GM23248 (cell line): ENCODE data around the gene WEE2. TPM values are rescaled to one million over a fixed set of nuclear protein-coding genes. Genes with fewer than 3 reads are reported as not detected.

ENCODE experiments used
- DNase-seq: peaks from one replicate; pipeline ENCODE4 v3.0.0-alpha.2; 2015
- H2AFZ ChIP-seq: fragments of 200-600 bp; sonication (generic); 2 replicates; pipeline ENCODE4 v1.6.1; 2016; ENCODE audit warnings: antibody characterized with exemption
- H3F3A ChIP-seq: fragments of 200-600 bp; sonication (generic); 2 replicates; pipeline ENCODE4 v1.6.1; 2016; ENCODE audit warnings: mild to moderate bottlenecking, antibody characterized with exemption, mixed run types; ENCODE audit not compliant: insufficient read depth
- H3K27ac ChIP-seq: fragments of 200-600 bp; sonication (generic); 2 replicates; pipeline ENCODE4 v1.5.1; 2016; ENCODE audit warnings: mild to moderate bottlenecking
- H3K27me3 ChIP-seq: fragments of 200-600 bp; sonication (generic); replicated peaks from 2 replicates; pipeline ENCODE4 v1.6.1; 2016; ENCODE audit warnings: mild to moderate bottlenecking; ENCODE audit not compliant: insufficient read depth
- H3K36me3 ChIP-seq: fragments of 200-600 bp; sonication (generic); 2 replicates; pipeline ENCODE4 v1.6.1; 2016; ENCODE audit warnings: low read depth, mild to moderate bottlenecking
- H3K4me1 ChIP-seq: fragments of 200-600 bp; sonication (generic); 2 replicates; pipeline ENCODE4 v1.6.1; 2016; ENCODE audit warnings: mild to moderate bottlenecking; ENCODE audit not compliant: insufficient read depth
- H3K4me2 ChIP-seq: fragments of 200-600 bp; sonication (generic); one replicate; pipeline ENCODE4 v1.6.1; 2016; ENCODE audit warnings: mild to moderate bottlenecking; ENCODE audit not compliant: unreplicated experiment
- H3K4me3 ChIP-seq: fragments of 200-600 bp; sonication (generic); 2 replicates; pipeline ENCODE4 v1.5.1; 2016; ENCODE audit warnings: mild to moderate bottlenecking
- H3K79me2 ChIP-seq: fragments of 200-600 bp; sonication (generic); 2 replicates; pipeline ENCODE4 v1.6.1; 2016; ENCODE audit warnings: mild to moderate bottlenecking; ENCODE audit not compliant: insufficient read depth
- H3K9ac ChIP-seq: fragments of 200-600 bp; sonication (generic); 2 replicates; pipeline ENCODE4 v1.6.1; 2016; ENCODE audit warnings: mild to moderate bottlenecking
- H3K9me2 ChIP-seq: fragments of 200-600 bp; sonication (generic); 2 replicates; pipeline ENCODE4 v1.6.1; 2016; ENCODE audit warnings: mixed run types, mild to moderate bottlenecking, moderate library complexity; ENCODE audit not compliant: insufficient read depth
- H3K9me3 ChIP-seq: fragments of 200-600 bp; sonication (generic); one replicate; pipeline ENCODE4 v1.6.1; 2017; ENCODE audit warnings: low read depth
- H4K20me1 ChIP-seq: fragments of 200-600 bp; sonication (generic); 2 replicates; pipeline ENCODE4 v1.6.0; 2016; ENCODE audit not compliant: insufficient read depth
- EZH2 ChIP-seq: fragments of 200-600 bp; sonication (generic); IDR thresholded peaks from 2 replicates; pipeline ENCODE4 v1.6.1; 2018; ENCODE audit warnings: antibody characterized with exemption, mild to moderate bottlenecking; ENCODE audit not compliant: insufficient read depth, poor library complexity, severe bottlenecking
- EZH2phosphoT487 ChIP-seq: fragments of 200-600 bp; sonication (generic); IDR thresholded peaks from 2 replicates; pipeline ENCODE4 v1.6.1; 2018; ENCODE audit warnings: antibody characterized with exemption, moderate library complexity, mild to moderate bottlenecking, low read depth; ENCODE audit not compliant: insufficient read depth
- WGBS, 2 experiments: methylation state at CpG; one replicate each; pipeline ENCODE4 v1.1.6; 2015 to 2017; ENCODE audit warnings: low lambda C conversion rate in 2 of 2, low coverage in 1 of 2; ENCODE audit errors: missing lambda C conversion rate in 2 of 2; 5-methylcytosine and 5-hydroxymethylcytosine counted together
- in situ Hi-C: fragments of 300-500 bp; cut with MboI; formaldehyde crosslinking; loops from 2 replicates; pipeline ENCODE4 v1.15.0; 2020
- polyA plus RNA-seq: library from polyadenylated mRNA; unstranded; fragments of >200 nt; fragmentation: Nextera tagmentation; extraction: Ambion mirVana; gene quantifications from 2 replicates; pipeline ENCODE4 v1.2.1, GENCODE V29; 2016
- total RNA-seq: library from RNA; depleted of rRNA; stranded (reverse); fragments of >200 nt; shearing (Covaris generic); gene quantifications from 2 replicates; pipeline ENCODE4 v1.2.3, GENCODE V29; 2014

WEE2 gene
- total and polyA plus RNA-seq, 2 experiments from 2014 or later, result not detected

DNA sequence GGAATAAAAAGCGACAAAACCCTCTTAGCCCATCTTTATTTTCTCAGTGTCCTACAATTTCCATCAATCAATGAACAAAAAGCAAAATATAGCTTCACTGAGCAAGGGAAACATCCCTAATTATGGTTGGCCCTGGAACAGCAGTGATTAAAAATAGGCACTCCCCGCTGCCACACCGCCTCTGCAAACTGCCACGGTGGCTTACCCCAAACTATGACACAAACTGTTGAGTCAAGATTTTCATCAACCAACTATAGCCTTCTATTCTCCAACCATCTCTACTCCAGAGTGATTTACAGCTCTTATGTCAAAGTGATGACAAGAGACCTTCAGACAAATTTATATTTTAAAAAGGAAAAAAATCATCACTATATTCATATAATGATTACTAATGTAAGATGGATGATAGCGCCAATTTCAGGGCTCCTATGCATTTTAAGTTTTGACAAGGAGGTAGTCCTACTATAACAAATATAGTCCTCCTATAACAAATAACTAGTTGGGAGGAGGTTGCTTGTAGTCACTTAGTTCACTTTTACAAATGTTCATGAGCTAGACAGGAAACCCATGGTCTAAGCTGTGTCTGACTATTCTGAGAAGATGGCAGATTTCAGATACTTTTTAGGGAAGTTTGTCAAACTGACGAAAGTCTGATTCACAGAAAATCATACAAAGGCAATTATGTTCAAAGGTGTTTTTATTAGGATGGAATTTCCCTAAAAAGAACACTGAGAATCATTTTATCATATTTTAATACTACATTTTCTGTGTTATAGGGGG lies 32.5 kb upstream of the WEE2 start:
- Histone ChIP-seq H3K9me3 (no peaks in the 10 kb centered on the region), H3K27me3 (no peaks in the 10 kb centered on the region), H3K79me2 (no peaks in the 10 kb centered on the region), H3K4me3 (no peak overlapping the region), H3K36me3 (no peaks in the 10 kb centered on the region), H4K20me1 (no peaks in the 10 kb centered on the region), H3K27ac (no peak overlapping the region), H3K4me2 (no peak overlapping the region), H3K9me2 (no peaks in the 10 kb centered on the region), H3K4me1 (no peaks in the 10 kb centered on the region), H3K9ac (no peak overlapping the region), H2AFZ (no peak overlapping the region), H3F3A (no peaks in the 10 kb centered on the region)
- in situ Hi-C loops, result no loop called here
- DNase-seq, result no peak
- 92 to 94% methylated on average over 6 of the region's 6 CpGs for WGBS, 2 experiments
- no peak for TF ChIP-seq EZH2
- no peak for TF ChIP-seq EZH2phosphoT487

DNA sequence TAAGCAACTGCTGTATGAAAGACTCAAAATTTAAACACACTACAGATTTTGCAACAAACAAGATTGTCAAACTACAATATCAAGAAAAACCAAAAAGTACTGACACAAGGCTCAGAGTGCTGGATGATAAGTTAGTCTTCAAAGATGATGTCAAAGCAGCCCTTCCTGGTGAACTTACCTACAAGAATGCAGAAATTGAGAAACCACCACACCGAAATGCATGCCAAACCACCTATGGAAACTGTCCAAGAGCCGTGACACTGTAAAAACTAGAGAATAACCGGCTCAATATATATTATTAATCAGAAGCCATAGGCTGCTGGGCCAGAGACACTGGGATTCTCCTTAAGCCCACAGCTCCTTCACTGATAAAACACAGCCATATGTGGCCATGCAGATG lies 31.5 kb upstream of the WEE2 start:
- Histone ChIP-seq H4K20me1 (no peaks in the 10 kb centered on the region), H3K27me3 (no peaks in the 10 kb centered on the region), H3K4me3 (no peak overlapping the region), H3K79me2 (no peaks in the 10 kb centered on the region), H3K27ac (no peak overlapping the region), H2AFZ (no peak overlapping the region), H3K36me3 (no peaks in the 10 kb centered on the region), H3K4me2 (no peak overlapping the region), H3K9me2 (no peaks in the 10 kb centered on the region), H3K9ac (no peak overlapping the region), H3K9me3 (no peaks in the 10 kb centered on the region), H3K4me1 (no peaks in the 10 kb centered on the region), H3F3A (no peaks in the 10 kb centered on the region)
- WGBS, 2 experiments, result 88 to 94% methylated on average over 3 of the region's 3 CpGs
- in situ Hi-C loops, result no loop called here
- DNase-seq, result peak; percentile 16
- no peak for TF ChIP-seq EZH2
- no peak for TF ChIP-seq EZH2phosphoT487

DNA sequence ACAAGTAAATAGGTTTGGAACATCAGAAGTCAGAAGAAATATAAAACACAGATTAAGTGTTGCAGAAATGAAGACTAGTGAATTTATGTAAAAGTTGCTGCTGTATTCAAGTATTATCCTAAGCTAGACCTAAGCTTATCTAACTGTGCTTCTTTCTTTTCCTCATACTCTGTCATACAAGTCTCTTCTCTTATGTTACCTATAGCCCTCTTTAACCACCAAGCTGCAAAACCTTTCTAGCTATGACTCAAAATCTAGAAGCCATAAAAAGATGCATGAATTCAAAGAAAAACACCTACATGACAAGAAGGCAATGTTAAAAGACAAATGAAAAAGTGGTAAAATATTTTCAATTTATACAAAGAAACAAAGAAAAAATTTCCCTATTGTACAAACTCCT lies 29.1 kb upstream of the WEE2 start:
- Histone ChIP-seq H3K4me1 (no peaks in the 10 kb centered on the region), H3K9me2 (no peaks in the 10 kb centered on the region), H4K20me1 (no peaks in the 10 kb centered on the region), H3K79me2 (no peaks in the 10 kb centered on the region), H3F3A (no peaks in the 10 kb centered on the region), H3K4me3 (no peak overlapping the region), H3K9ac (no peak overlapping the region), H3K27ac (no peak overlapping the region), H3K36me3 (no peaks in the 10 kb centered on the region), H2AFZ (no peak overlapping the region), H3K9me3 (no peaks in the 10 kb centered on the region), H3K4me2 (no peak overlapping the region), H3K27me3 (no peaks in the 10 kb centered on the region)
- TF ChIP-seq EZH2phosphoT487, result no peak
- no peak for TF ChIP-seq EZH2
- in situ Hi-C loops, result no loop called here
- no peak for DNase-seq

DNA sequence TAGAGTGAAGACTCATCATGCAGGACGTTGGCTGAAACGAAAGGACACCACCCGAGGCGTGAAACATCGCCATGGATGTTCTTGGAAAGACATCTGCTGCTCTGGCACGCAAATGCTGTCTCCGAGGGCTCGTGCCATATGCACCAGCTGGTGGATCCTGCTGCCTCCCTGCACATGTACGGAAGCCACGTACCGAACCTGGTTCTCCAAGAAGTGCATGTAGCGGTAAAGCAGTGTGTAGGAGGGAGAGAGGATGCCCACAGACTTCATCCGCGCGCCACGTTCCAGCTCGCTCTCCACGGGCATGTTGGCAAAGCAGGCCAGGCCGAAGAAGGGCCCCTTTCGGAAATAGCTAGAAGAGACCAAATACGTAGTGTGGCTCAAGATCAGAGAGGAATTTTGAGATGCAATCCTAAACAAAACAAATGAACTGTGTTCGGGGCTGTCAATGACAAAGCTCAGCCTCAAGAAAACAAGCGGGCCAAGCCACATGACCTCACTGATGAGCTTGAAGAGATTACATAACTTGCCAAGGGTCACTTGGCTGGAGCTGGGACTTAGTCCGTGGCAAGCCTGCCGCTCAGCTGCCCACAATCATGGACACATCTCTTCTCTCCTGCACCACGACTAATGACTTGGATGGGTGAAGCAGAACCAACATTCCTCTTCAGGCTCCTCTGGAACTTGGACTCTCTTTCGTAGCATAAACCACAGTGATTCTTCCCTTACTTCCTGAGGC lies 22.7 kb upstream of the WEE2 start:
- no peaks in the 10 kb centered on the region for H3F3A ChIP-seq
- no peaks in the 10 kb centered on the region for H3K9me2 ChIP-seq
- 77 to 83% methylated on average over 27 of the region's 27 CpGs for WGBS, 2 experiments
- no peaks in the 10 kb centered on the region for H3K4me1 ChIP-seq
- H3K4me3 ChIP-seq, result no peak overlapping the region
- DNase-seq, result no peak
- H4K20me1 ChIP-seq, result no peaks in the 10 kb centered on the region
- no peak overlapping the region for H2AFZ ChIP-seq
- no peak for TF ChIP-seq EZH2phosphoT487
- no peak for TF ChIP-seq EZH2
- no peaks in the 10 kb centered on the region for H3K36me3 ChIP-seq
- no peaks in the 10 kb centered on the region for H3K79me2 ChIP-seq
- in situ Hi-C loops, result no loop called here
- H3K27ac ChIP-seq, result no peak overlapping the region
- no peak overlapping the region for H3K4me2 ChIP-seq
- H3K27me3 ChIP-seq, result no peaks in the 10 kb centered on the region
- H3K9ac ChIP-seq, result no peak overlapping the region
- no peaks in the 10 kb centered on the region for H3K9me3 ChIP-seq

DNA sequence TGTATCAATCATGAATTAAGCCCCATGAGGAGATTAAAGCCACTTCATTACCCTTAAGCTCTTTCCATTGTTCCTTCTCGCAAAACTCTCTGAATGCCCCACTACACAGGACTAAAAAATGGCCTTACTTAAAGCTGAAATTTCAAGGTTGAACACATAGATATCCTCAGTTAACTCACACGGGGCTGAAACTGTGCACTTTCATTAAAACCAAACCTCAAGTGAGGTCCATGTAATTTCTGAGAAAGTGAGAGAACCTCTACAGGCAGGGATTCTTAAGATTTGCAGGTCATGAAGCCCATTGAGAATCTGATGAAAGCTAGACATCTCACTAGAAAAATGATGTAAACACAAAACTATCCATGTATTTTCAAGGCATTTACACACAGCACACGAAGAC lies 22.1 kb upstream of the WEE2 start:
- Histone ChIP-seq H4K20me1 (no peaks in the 10 kb centered on the region), H3K27me3 (no peaks in the 10 kb centered on the region), H3K27ac (no peak overlapping the region), H2AFZ (no peak overlapping the region), H3K9me3 (no peaks in the 10 kb centered on the region), H3F3A (no peaks in the 10 kb centered on the region), H3K4me2 (no peak overlapping the region), H3K36me3 (no peaks in the 10 kb centered on the region), H3K4me1 (no peaks in the 10 kb centered on the region), H3K79me2 (no peaks in the 10 kb centered on the region), H3K9ac (no peak overlapping the region), H3K9me2 (no peaks in the 10 kb centered on the region), H3K4me3 (no peak overlapping the region)
- in situ Hi-C loops, result no loop called here
- WGBS, 2 experiments, result 73 to 76% methylated on average over 3 of the region's 3 CpGs
- TF ChIP-seq EZH2phosphoT487 (no peak), EZH2 (no peak)
- no peak for DNase-seq
